WTC11 (cell line): Measurements from ENCODE around the gene IL16.

Experiments
- GABPB1 ChIP-seq: sonication (generic); formaldehyde crosslinking; IDR thresholded peaks from 2 replicates; pipeline ENCODE4 v1.8.1; 2023; ENCODE audit warnings: mild to moderate bottlenecking, missing genetic modification reagents
- NFYB ChIP-seq: sonication (generic); formaldehyde crosslinking; conservative IDR thresholded peaks from 2 replicates; pipeline ENCODE4 v1.8.0; 2022; ENCODE audit warnings: low read depth, missing genetic modification reagents
- TP53 ChIP-seq: sonication (generic); formaldehyde crosslinking; IDR thresholded peaks from 2 replicates; pipeline ENCODE4 v1.8.1; 2023; ENCODE audit warnings: mild to moderate bottlenecking, missing genetic modification reagents
- ZNF263 ChIP-seq: sonication (generic); formaldehyde crosslinking; IDR thresholded peaks from 2 replicates; pipeline ENCODE4 v1.8.1; 2022; ENCODE audit warnings: low read depth, mild to moderate bottlenecking, moderate library complexity, missing genetic modification reagents
- TF ChIP-seq, protein P1 (sequence below): fragments of 200-600 bp; IDR thresholded peaks from 2 replicates; pipeline ENCODE4 v1.8.0; 2022; ENCODE audit warnings: antibody characterized with exemption
- TF ChIP-seq, protein P2 (sequence below): sonication (generic); formaldehyde crosslinking; IDR thresholded peaks from 2 replicates; pipeline ENCODE4 v1.8.1; 2022; ENCODE audit warnings: missing genetic modification reagents, borderline replicate concordance
- TF ChIP-seq, protein P3 (sequence below): sonication (generic); formaldehyde crosslinking; IDR thresholded peaks from 2 replicates; pipeline ENCODE4 v1.8.1; 2023; ENCODE audit warnings: mild to moderate bottlenecking, moderate library complexity, missing genetic modification reagents
- TF ChIP-seq, protein P4 (sequence below): sonication (generic); formaldehyde crosslinking; IDR thresholded peaks from 2 replicates; pipeline ENCODE4 v1.8.1; 2023; ENCODE audit warnings: mild to moderate bottlenecking, missing genetic modification reagents
- TF ChIP-seq, protein P5 (sequence below): sonication (generic); formaldehyde crosslinking; IDR thresholded peaks from 2 replicates; pipeline ENCODE4 v1.8.0; 2022; ENCODE audit warnings: mild to moderate bottlenecking, missing genetic modification reagents
- TF ChIP-seq, protein P6 (sequence below): sonication (generic); formaldehyde crosslinking; conservative IDR thresholded peaks from 2 replicates; pipeline ENCODE4 v1.8.1; 2022; ENCODE audit warnings: mild to moderate bottlenecking, missing genetic modification reagents
- TF ChIP-seq, protein P7 (sequence below): fragments of 250-450 bp; sonication (Bioruptor Pico); IDR thresholded peaks from 2 replicates; pipeline ENCODE4 v1.9.0; 2021; ENCODE audit warnings: moderate library complexity, mild to moderate bottlenecking, inconsistent platforms, borderline replicate concordance

DNA sequence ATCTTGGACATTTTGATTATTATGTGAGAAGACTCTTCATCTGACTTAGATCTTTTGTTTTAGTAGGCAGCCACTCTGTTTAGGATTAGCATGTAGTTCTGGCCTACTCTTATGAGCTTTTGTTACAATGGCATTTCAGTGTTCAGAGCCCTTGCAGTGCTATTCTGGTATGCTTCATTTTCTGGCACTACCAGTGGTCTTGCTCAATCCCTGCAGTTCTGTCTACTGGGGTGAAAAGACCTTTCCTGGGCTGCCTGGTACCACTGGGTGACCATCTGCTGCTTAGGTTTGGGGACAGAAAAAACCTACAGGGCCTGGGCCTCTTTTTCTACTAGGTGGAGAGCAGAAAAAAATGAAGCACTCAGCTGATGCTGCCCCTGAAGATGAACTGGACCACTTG is 42.5 kb downstream of the IL16 start:
- TF ChIP-seq, protein P1, sequence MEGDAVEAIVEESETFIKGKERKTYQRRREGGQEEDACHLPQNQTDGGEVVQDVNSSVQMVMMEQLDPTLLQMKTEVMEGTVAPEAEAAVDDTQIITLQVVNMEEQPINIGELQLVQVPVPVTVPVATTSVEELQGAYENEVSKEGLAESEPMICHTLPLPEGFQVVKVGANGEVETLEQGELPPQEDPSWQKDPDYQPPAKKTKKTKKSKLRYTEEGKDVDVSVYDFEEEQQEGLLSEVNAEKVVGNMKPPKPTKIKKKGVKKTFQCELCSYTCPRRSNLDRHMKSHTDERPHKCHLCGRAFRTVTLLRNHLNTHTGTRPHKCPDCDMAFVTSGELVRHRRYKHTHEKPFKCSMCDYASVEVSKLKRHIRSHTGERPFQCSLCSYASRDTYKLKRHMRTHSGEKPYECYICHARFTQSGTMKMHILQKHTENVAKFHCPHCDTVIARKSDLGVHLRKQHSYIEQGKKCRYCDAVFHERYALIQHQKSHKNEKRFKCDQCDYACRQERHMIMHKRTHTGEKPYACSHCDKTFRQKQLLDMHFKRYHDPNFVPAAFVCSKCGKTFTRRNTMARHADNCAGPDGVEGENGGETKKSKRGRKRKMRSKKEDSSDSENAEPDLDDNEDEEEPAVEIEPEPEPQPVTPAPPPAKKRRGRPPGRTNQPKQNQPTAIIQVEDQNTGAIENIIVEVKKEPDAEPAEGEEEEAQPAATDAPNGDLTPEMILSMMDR: no peak
- TF ChIP-seq ZNF263 (CRISPR knock-in tag): no peak
- TF ChIP-seq, protein P2, sequence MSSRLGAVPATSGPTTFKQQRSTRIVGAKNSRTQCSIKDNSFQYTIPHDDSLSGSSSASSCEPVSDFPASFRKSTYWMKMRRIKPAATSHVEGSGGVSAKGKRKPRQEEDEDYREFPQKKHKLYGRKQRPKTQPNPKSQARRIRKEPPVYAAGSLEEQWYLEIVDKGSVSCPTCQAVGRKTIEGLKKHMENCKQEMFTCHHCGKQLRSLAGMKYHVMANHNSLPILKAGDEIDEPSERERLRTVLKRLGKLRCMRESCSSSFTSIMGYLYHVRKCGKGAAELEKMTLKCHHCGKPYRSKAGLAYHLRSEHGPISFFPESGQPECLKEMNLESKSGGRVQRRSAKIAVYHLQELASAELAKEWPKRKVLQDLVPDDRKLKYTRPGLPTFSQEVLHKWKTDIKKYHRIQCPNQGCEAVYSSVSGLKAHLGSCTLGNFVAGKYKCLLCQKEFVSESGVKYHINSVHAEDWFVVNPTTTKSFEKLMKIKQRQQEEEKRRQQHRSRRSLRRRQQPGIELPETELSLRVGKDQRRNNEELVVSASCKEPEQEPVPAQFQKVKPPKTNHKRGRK: no peak
- TF ChIP-seq, protein P3, sequence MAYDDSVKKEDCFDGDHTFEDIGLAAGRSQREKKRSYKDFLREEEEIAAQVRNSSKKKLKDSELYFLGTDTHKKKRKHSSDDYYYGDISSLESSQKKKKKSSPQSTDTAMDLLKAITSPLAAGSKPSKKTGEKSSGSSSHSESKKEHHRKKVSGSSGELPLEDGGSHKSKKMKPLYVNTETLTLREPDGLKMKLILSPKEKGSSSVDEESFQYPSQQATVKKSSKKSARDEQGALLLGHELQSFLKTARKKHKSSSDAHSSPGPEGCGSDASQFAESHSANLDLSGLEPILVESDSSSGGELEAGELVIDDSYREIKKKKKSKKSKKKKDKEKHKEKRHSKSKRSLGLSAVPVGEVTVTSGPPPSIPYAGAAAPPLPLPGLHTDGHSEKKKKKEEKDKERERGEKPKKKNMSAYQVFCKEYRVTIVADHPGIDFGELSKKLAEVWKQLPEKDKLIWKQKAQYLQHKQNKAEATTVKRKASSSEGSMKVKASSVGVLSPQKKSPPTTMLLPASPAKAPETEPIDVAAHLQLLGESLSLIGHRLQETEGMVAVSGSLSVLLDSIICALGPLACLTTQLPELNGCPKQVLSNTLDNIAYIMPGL (CRISPR knock-in tag): no peak
- TF ChIP-seq, protein P4, sequence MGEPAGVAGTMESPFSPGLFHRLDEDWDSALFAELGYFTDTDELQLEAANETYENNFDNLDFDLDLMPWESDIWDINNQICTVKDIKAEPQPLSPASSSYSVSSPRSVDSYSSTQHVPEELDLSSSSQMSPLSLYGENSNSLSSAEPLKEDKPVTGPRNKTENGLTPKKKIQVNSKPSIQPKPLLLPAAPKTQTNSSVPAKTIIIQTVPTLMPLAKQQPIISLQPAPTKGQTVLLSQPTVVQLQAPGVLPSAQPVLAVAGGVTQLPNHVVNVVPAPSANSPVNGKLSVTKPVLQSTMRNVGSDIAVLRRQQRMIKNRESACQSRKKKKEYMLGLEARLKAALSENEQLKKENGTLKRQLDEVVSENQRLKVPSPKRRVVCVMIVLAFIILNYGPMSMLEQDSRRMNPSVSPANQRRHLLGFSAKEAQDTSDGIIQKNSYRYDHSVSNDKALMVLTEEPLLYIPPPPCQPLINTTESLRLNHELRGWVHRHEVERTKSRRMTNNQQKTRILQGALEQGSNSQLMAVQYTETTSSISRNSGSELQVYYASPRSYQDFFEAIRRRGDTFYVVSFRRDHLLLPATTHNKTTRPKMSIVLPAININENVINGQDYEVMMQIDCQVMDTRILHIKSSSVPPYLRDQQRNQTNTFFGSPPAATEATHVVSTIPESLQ: no peak
- TF ChIP-seq, protein P5, sequence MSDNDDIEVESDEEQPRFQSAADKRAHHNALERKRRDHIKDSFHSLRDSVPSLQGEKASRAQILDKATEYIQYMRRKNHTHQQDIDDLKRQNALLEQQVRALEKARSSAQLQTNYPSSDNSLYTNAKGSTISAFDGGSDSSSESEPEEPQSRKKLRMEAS (CRISPR knock-in tag): no peak
- TF ChIP-seq TP53 (CRISPR knock-in tag): no peak
- TF ChIP-seq, protein P6, sequence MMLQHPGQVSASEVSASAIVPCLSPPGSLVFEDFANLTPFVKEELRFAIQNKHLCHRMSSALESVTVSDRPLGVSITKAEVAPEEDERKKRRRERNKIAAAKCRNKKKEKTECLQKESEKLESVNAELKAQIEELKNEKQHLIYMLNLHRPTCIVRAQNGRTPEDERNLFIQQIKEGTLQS (CRISPR knock-in tag): no peak
- TF ChIP-seq, protein P7, sequence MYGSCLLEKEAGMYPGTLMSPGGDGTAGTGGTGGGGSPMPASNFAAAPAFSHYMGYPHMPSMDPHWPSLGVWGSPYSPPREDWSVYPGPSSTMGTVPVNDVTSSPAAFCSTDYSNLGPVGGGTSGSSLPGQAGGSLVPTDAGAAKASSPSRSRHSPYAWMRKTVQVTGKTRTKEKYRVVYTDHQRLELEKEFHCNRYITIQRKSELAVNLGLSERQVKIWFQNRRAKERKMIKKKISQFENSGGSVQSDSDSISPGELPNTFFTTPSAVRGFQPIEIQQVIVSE (CRISPR knock-in tag): no peak
- no peak for TF ChIP-seq GABPB1 (CRISPR knock-in tag)
- no peak for TF ChIP-seq NFYB (CRISPR knock-in tag)
